ENCODE results near the gene UBTFL1. TPM values are rescaled to one million over a fixed set of nuclear protein-coding genes. Genes with fewer than 3 reads are reported as not detected.

The UBTFL1 gene
- total and polyA plus RNA-seq, 2 of the 8 experiments (the other 6 are each of a cell fraction or from before 2014, with no cell fraction given) = not detected

DNA sequence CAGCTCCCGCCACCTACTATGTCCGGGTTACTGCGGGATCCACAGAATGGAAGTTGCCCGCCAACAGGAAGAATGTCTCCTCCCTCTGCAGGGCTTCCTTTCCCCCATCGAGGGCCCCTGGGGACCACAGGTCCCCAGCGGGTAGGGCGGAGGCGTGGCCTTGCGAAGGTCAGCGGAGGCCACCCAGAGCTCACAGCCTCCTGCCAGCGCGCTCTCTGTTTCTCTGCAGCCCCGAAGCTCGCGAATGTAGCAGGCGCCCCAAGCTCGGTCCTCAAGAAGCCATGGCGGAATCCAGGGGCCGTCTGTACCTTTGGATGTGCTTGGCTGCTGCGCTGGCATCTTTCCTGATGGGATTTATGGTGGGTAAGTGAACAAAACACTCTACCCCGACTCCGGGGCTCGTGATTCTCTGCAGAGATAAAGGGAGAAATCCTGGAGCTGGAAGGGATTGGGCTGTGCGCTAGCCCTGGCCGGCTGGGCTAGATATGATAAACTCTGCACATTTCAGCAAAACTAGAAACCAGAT is 48.8 kb downstream of the UBTFL1 start, which contains the start of gene NAALAD2:
NAALAD2 (plus strand) TSS at position 186 of the 526 bp plus-strand sequence; CDS start at position 282, 96 bp downstream.
- Histone ChIP-seq H3K9me3 (ENCODE audit: insufficient read depth in 2 of 2, low read depth in 1 of 2, low read length in 1 of 2) (no peaks in the 10 kb centered on the region), H4K8ac (ENCODE audit: extremely low read depth, insufficient read depth, low read length) (peak within 1 kb of the TSS; percentile 30), H3K23ac (ENCODE audit: insufficient read length) (no peak within 1 kb of the TSS), H3K4me2 (ENCODE audit: insufficient read depth in 1 of 2, low read depth in 2 of 2, low read length in 2 of 2) (peak within 1 kb of the TSS; percentile 92 to 98), H2AK5ac (ENCODE audit: low read depth, low read length) (no peak within 1 kb of the TSS; the same call in 1 of the 2 replicates), H3K4ac (replicated peaks; ENCODE audit: insufficient read length, low read depth, low read length) (no peak within 1 kb of the TSS), H3K14ac (ENCODE audit: insufficient read length) (no peak within 1 kb of the TSS), H3K18ac (ENCODE audit: extremely low read depth, low read length) (peak within 1 kb of the TSS; percentile 91), H3K79me1 (ENCODE audit: low read depth, low read length) (no peaks in the 10 kb centered on the region), H3K36me3 (ENCODE audit: control insufficient read depth in 2 of 4, insufficient read depth in 4 of 4, low read length in 3 of 4) (no peaks in the 10 kb centered on the region), H3K9ac (replicated peaks in 1 of 4; ENCODE audit: extremely low read depth in 1 of 4, low read depth in 3 of 4, low read length in 3 of 4) (peak within 1 kb of the TSS; percentile 39 to 74 (median 56); a peak in 6 of 7 replicates), H3K23me2 (ENCODE audit: low read depth, low read length) (peaks cover 6% of the 10 kb centered on the region), H2AFZ (ENCODE audit: low read length) (peak within 1 kb of the TSS; percentile 95), H4K91ac (replicated peaks; ENCODE audit: insufficient read length, low read length) (peak within 1 kb of the TSS; percentile 73), H2BK5ac (ENCODE audit: low read depth, low read length) (no peak within 1 kb of the TSS), H3K27ac (ENCODE audit: low read depth, low read length) (peak within 1 kb of the TSS; percentile 11; the same call in 1 of the 2 replicates), H3K4me1 (replicated peaks in 1 of 4; ENCODE audit: control insufficient read depth in 3 of 4, insufficient read depth in 4 of 4, low read length in 3 of 4) (peaks cover 1 to 6% (median 4%) of the 10 kb centered on the region in 4 experiments; a peak in 5 of 7 replicates), H3K27me3 (replicated peaks in 1 of 4; ENCODE audit: control insufficient read depth in 3 of 4, extremely low read depth in 1 of 4, insufficient read depth in 3 of 4, low read length in 3 of 4) (no peaks in the 10 kb centered on the region), H2BK12ac (ENCODE audit: low read depth, low read length) (peak within 1 kb of the TSS; percentile 11; the same call in 1 of the 2 replicates), H3K79me2 (ENCODE audit: control insufficient read depth in 1 of 2, insufficient read depth in 2 of 2, low read length in 2 of 2) (no peaks in the 10 kb centered on the region), H2BK15ac (ENCODE audit: low read length) (no peak within 1 kb of the TSS), H3K4me3 (ENCODE audit: extremely low read depth in 1 of 4, insufficient read depth in 2 of 4, low read depth in 3 of 4, low read length in 4 of 4) (peak within 1 kb of the TSS; percentile 73 to 81 (median 76)), H3K56ac (replicated peaks; ENCODE audit: insufficient read length, low read depth, low read length) (no peak within 1 kb of the TSS), H2BK120ac (replicated peaks; ENCODE audit: low read depth, low read length) (peak within 1 kb of the TSS; percentile 86), H2BK20ac (ENCODE audit: low read length) (no peak within 1 kb of the TSS), H4K20me1 (replicated peaks in 1 of 2; ENCODE audit: control insufficient read depth in 1 of 2, insufficient read depth in 2 of 2, low read length in 2 of 2) (no peaks in the 10 kb centered on the region), H4K5ac (ENCODE audit: insufficient read length, low read depth, low read length) (no peak within 1 kb of the TSS)
- 2% methylated on average over 25 of the region's 25 CpGs; no CpG with 5 or more reads in 1 of the 2 experiments for WGBS, 2 experiments (ENCODE audit: extremely low coverage in 1 of 2, insufficient coverage in 1 of 2, insufficient read length in 1 of 2, insufficient replicate concordance in 2 of 2, low coverage in 1 of 2, low lambda C conversion rate in 2 of 2, missing lambda C conversion rate in 1 of 2)
- FAIRE-seq = no peak
- DNase-seq (ENCODE audit: low read depth in 1 of 2, low spot score in 2 of 2) = peak; percentile 65 to 77
- ChIA-PET POLR2A (ENCODE audit: partially characterized antibody) (interaction anchor here (1.1 kb wide), 1 partner anchor 18 kb away, joined by 3 read pairs; no protein-coding TSS in a partner anchor), CTCF (ENCODE audit: partially characterized antibody) (interaction anchor here (0.6 to 1.7 kb wide), 2 partner anchors 13 to 555 kb away, joined by 4 to 6 read pairs; no protein-coding TSS in a partner anchor)
- TF ChIP-seq RBBP5 (IDR thresholded peaks at IDR 0.05; ENCODE audit: borderline replicate concordance, low read depth, low read length) (peak; percentile 88; the same call in 1 of the 2 replicates), KDM1A (IDR thresholded peaks at IDR 0.05; ENCODE audit: borderline replicate concordance, low read length) (no peak), ATF2 (IDR thresholded peaks at IDR 0.05; ENCODE audit: low read length) (no peak), BACH1 (IDR thresholded peaks at IDR 0.05; ENCODE audit: low read length) (no peak), EP300 (IDR thresholded peaks at IDR 0.05; ENCODE audit: borderline replicate concordance in 1 of 2, low read depth in 2 of 2, low read length in 2 of 2) (no peak), KDM4A (IDR thresholded peaks at IDR 0.05; ENCODE audit: low read depth, low read length, severe bottlenecking) (no peak), SP1 (IDR thresholded peaks at IDR 0.05; ENCODE audit: low read depth, low read length) (peak; percentile 82), TAF7 (optimal IDR thresholded peaks at IDR 0.05; ENCODE audit: borderline replicate concordance, low read depth, low read length) (no peak)
- TF ChIP-seq, protein P1, sequence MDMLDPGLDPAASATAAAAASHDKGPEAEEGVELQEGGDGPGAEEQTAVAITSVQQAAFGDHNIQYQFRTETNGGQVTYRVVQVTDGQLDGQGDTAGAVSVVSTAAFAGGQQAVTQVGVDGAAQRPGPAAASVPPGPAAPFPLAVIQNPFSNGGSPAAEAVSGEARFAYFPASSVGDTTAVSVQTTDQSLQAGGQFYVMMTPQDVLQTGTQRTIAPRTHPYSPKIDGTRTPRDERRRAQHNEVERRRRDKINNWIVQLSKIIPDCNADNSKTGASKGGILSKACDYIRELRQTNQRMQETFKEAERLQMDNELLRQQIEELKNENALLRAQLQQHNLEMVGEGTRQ (IDR thresholded peaks at IDR 0.05; ENCODE audit: low read length) = no peak
